ENCODE measurements around the gene CAPN10. TPM values are rescaled to one million over a fixed set of nuclear protein-coding genes. Genes with fewer than 3 reads are reported as not detected.

CAPN10 gene
- total RNA-seq, 1 experiment from 2014 or later: 22.9 TPM

- Histone ChIP-seq H4K20me1 (ENCODE audit: insufficient read depth, low read depth, low read length) (peaks cover 15% of the 10 kb centered on the region), H3K9ac (ENCODE audit: low read length) (no peak overlapping the region), H2AFZ (ENCODE audit: low read length) (no peak overlapping the region), H3K9me2 (replicated peaks; ENCODE audit: insufficient read depth, low read length) (no peaks in the 10 kb centered on the region), H3K27ac (ENCODE audit: low read length) (no peak overlapping the region), H3K79me2 (ENCODE audit: low read length) (peaks cover 35% of the 10 kb centered on the region), H3K4me1 (ENCODE audit: low read length) (peaks cover 18% of the 10 kb centered on the region), H3K4me2 (ENCODE audit: low read depth, low read length, poor library complexity, severe bottlenecking) (no peak overlapping the region), H3K36me3 (ENCODE audit: insufficient read depth, low read length) (no peaks in the 10 kb centered on the region), H3K4me3 (ENCODE audit: low read length) (no peak overlapping the region), H3K9me3 (ENCODE audit: low read length) (no peaks in the 10 kb centered on the region), H3K27me3 (ENCODE audit: low read length) (no peaks in the 10 kb centered on the region)
- DNase-seq: no peak
Observed at GRCh38 chr2:240575101-240575965, 11.2 kb upstream of the CAPN10 start.

GRCh38 chr2:240576036-240576435, 10.5 kb upstream of the CAPN10 start:
- Histone ChIP-seq H3K9ac (ENCODE audit: low read length) (no peak overlapping the region), H4K20me1 (ENCODE audit: insufficient read depth, low read depth, low read length) (peaks cover 18% of the 10 kb centered on the region), H3K4me3 (ENCODE audit: low read length) (no peak overlapping the region), H3K27ac (ENCODE audit: low read length) (no peak overlapping the region), H2AFZ (ENCODE audit: low read length) (no peak overlapping the region), H3K27me3 (ENCODE audit: low read length) (no peaks in the 10 kb centered on the region), H3K9me2 (replicated peaks; ENCODE audit: insufficient read depth, low read length) (no peaks in the 10 kb centered on the region), H3K4me2 (ENCODE audit: low read depth, low read length, poor library complexity, severe bottlenecking) (no peak overlapping the region), H3K36me3 (ENCODE audit: insufficient read depth, low read length) (no peaks in the 10 kb centered on the region), H3K4me1 (ENCODE audit: low read length) (peaks cover 21% of the 10 kb centered on the region), H3K9me3 (ENCODE audit: low read length) (no peaks in the 10 kb centered on the region), H3K79me2 (ENCODE audit: low read length) (peaks cover 32% of the 10 kb centered on the region)
- DNase-seq: no peak

- Histone ChIP-seq H2AFZ (ENCODE audit: low read length) (no peak overlapping the region), H3K9ac (ENCODE audit: low read length) (no peak overlapping the region), H3K36me3 (ENCODE audit: insufficient read depth, low read length) (no peaks in the 10 kb centered on the region), H3K4me3 (ENCODE audit: low read length) (no peak overlapping the region), H3K79me2 (ENCODE audit: low read length) (peaks cover 29% of the 10 kb centered on the region), H3K27me3 (ENCODE audit: low read length) (no peaks in the 10 kb centered on the region), H3K4me1 (ENCODE audit: low read length) (peaks cover 27% of the 10 kb centered on the region), H3K9me3 (ENCODE audit: low read length) (no peaks in the 10 kb centered on the region), H3K9me2 (replicated peaks; ENCODE audit: insufficient read depth, low read length) (no peaks in the 10 kb centered on the region), H3K27ac (ENCODE audit: low read length) (no peak overlapping the region), H3K4me2 (ENCODE audit: low read depth, low read length, poor library complexity, severe bottlenecking) (no peak overlapping the region), H4K20me1 (ENCODE audit: insufficient read depth, low read depth, low read length) (peaks cover 18% of the 10 kb centered on the region)
- no peak for DNase-seq
Observed at GRCh38 chr2:240576436-240577205, 9.9 kb upstream of the CAPN10 start.

GRCh38 chr2:240577281-240578109, 9.0 kb upstream of the CAPN10 start:
- H3K4me2 ChIP-seq (ENCODE audit: low read depth, low read length, poor library complexity, severe bottlenecking): no peak overlapping the region
- DNase-seq: no peak
- H3K9me2 ChIP-seq (replicated peaks; ENCODE audit: insufficient read depth, low read length): no peaks in the 10 kb centered on the region
- peaks cover 35% of the 10 kb centered on the region for H3K79me2 ChIP-seq (ENCODE audit: low read length)
- no peak overlapping the region for H3K27ac ChIP-seq (ENCODE audit: low read length)
- no peaks in the 10 kb centered on the region for H3K27me3 ChIP-seq (ENCODE audit: low read length)
- H3K4me1 ChIP-seq (ENCODE audit: low read length): peaks cover 36% of the 10 kb centered on the region
- no peaks in the 10 kb centered on the region; the same call in 1 of the 2 replicates for H3K36me3 ChIP-seq (ENCODE audit: insufficient read depth, low read length)
- peaks cover 18% of the 10 kb centered on the region for H4K20me1 ChIP-seq (ENCODE audit: insufficient read depth, low read depth, low read length)
- no peak overlapping the region for H3K4me3 ChIP-seq (ENCODE audit: low read length)
- no peak overlapping the region for H2AFZ ChIP-seq (ENCODE audit: low read length)
- no peaks in the 10 kb centered on the region for H3K9me3 ChIP-seq (ENCODE audit: low read length)
- no peak overlapping the region for H3K9ac ChIP-seq (ENCODE audit: low read length)

- Histone ChIP-seq H3K4me3 (ENCODE audit: low read length) (no peak overlapping the region), H3K36me3 (ENCODE audit: insufficient read depth, low read length) (no peaks in the 10 kb centered on the region; the same call in 1 of the 2 replicates), H4K20me1 (ENCODE audit: insufficient read depth, low read depth, low read length) (peaks cover 18% of the 10 kb centered on the region), H3K4me2 (ENCODE audit: low read depth, low read length, poor library complexity, severe bottlenecking) (no peak overlapping the region), H3K9me2 (replicated peaks; ENCODE audit: insufficient read depth, low read length) (no peaks in the 10 kb centered on the region), H3K27ac (ENCODE audit: low read length) (no peak overlapping the region), H2AFZ (ENCODE audit: low read length) (no peak overlapping the region), H3K27me3 (ENCODE audit: low read length) (no peaks in the 10 kb centered on the region), H3K4me1 (ENCODE audit: low read length) (peaks cover 41% of the 10 kb centered on the region), H3K9ac (ENCODE audit: low read length) (no peak overlapping the region), H3K79me2 (ENCODE audit: low read length) (peaks cover 40% of the 10 kb centered on the region), H3K9me3 (ENCODE audit: low read length) (no peaks in the 10 kb centered on the region)
- DNase-seq: no peak
Observed at GRCh38 chr2:240578110-240578450, 8.5 kb upstream of the CAPN10 start.

- no peak overlapping the region for H3K4me3 ChIP-seq (ENCODE audit: low read length)
- no peaks in the 10 kb centered on the region for H3K9me2 ChIP-seq (replicated peaks; ENCODE audit: insufficient read depth, low read length)
- H4K20me1 ChIP-seq (ENCODE audit: insufficient read depth, low read depth, low read length): peaks cover 18% of the 10 kb centered on the region
- H3K4me2 ChIP-seq (ENCODE audit: low read depth, low read length, poor library complexity, severe bottlenecking): no peak overlapping the region
- H3K79me2 ChIP-seq (ENCODE audit: low read length): peaks cover 44% of the 10 kb centered on the region
- no peak overlapping the region for H2AFZ ChIP-seq (ENCODE audit: low read length)
- H3K36me3 ChIP-seq (ENCODE audit: insufficient read depth, low read length): no peaks in the 10 kb centered on the region; the same call in 1 of the 2 replicates
- H3K9ac ChIP-seq (ENCODE audit: low read length): no peak overlapping the region
- H3K27me3 ChIP-seq (ENCODE audit: low read length): no peaks in the 10 kb centered on the region
- no peak for DNase-seq
- H3K27ac ChIP-seq (ENCODE audit: low read length): no peak overlapping the region
- H3K9me3 ChIP-seq (ENCODE audit: low read length): no peaks in the 10 kb centered on the region
- peaks cover 46% of the 10 kb centered on the region for H3K4me1 ChIP-seq (ENCODE audit: low read length)
Observed at GRCh38 chr2:240578488-240578887, 8.0 kb upstream of the CAPN10 start.

- DNase-seq: no peak
- Histone ChIP-seq H4K20me1 (ENCODE audit: insufficient read depth, low read depth, low read length) (peaks cover 18% of the 10 kb centered on the region), H3K36me3 (ENCODE audit: insufficient read depth, low read length) (no peaks in the 10 kb centered on the region; the same call in 1 of the 2 replicates), H3K4me1 (ENCODE audit: low read length) (peaks cover 53% of the 10 kb centered on the region), H2AFZ (ENCODE audit: low read length) (no peak overlapping the region), H3K9ac (ENCODE audit: low read length) (peak overlapping the region; percentile 39; the same call in 1 of the 2 replicates), H3K9me2 (replicated peaks; ENCODE audit: insufficient read depth, low read length) (no peaks in the 10 kb centered on the region), H3K79me2 (ENCODE audit: low read length) (peaks cover 52% of the 10 kb centered on the region), H3K27ac (ENCODE audit: low read length) (peak overlapping the region; percentile 51), H3K4me2 (ENCODE audit: low read depth, low read length, poor library complexity, severe bottlenecking) (no peak overlapping the region), H3K9me3 (ENCODE audit: low read length) (no peaks in the 10 kb centered on the region), H3K27me3 (ENCODE audit: low read length) (no peaks in the 10 kb centered on the region), H3K4me3 (ENCODE audit: low read length) (no peak overlapping the region)
Observed at GRCh38 chr2:240579071-240579762, 7.3 kb upstream of the CAPN10 start.

Measured in Karpas-422 (cell line).